ENCODE data around the gene RPS21.

The RPS21 gene

GRCh38 chr20:62354031-62354808 is 32.7 kb upstream of the RPS21 start:
- DNase-seq, result no peak

DNA sequence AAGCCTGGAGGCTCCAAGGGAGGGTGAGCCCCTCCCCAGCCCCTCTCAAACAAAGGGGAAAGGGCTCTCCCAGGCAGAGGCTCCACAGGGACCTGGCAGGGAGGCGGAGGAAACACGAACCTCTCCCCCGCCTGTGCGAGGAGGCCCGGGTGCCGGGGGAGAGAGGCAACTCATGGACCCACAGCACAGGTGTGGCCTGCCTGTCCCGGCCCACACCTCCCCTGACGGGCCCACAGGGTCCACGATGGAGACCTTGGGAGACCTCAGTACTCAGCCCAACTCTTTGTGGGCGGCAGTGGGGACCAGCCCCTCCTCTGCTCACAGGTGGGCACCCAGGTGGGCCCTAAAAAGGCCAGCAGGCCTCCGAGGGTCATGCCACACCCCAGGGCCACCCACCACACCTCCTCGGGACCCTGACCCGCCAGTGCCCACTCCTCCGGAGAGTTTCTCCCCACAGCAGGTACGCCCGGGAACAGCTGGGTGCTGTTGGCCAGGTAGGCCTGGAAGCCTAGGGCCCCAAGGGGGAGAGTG is 32.0 kb upstream of the RPS21 start:
- DNase-seq, result no peak

- no peak for DNase-seq
These were observed 31.4 kb upstream of the RPS21 start for GRCh38 chr20:62355516-62355877.

DNA sequence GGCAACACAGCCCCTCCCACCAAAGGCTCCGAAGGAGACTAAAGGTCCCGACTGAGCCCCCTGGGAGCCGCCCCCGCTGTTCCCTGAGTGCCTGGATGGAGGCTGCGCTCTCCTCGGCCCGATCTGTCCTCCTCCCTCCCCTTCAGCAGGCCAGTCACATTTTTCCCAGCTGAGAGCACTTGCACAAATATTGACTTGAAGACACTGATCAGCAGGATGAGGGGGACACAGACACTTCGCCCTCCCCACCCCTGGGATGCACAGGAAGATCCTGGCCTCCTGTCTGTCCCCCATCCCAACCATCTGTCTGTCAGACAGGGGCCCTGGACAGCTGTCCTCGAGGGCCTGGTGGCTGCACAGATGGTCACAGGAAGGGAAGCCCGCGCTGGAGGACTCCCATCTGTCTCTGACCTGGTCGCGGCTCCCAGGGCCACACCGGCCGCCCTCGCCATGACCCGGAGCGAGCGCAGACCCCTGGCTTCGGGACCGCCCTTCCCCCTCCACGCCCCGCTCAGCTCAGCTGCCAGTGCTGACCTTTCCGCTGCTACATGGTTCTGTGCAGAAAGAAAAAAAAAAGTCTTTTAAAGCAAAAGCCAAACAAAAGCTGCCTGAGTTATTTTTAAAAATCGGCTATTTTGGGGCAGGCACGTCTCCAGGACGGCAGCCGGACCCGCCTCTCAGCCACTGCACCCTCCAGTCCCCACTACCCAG is 30.9 kb upstream of the RPS21 start:
- DNase-seq, result no peak

- DNase-seq, result no peak
These were observed 30.2 kb upstream of the RPS21 start for GRCh38 chr20:62356589-62357186.

DNA sequence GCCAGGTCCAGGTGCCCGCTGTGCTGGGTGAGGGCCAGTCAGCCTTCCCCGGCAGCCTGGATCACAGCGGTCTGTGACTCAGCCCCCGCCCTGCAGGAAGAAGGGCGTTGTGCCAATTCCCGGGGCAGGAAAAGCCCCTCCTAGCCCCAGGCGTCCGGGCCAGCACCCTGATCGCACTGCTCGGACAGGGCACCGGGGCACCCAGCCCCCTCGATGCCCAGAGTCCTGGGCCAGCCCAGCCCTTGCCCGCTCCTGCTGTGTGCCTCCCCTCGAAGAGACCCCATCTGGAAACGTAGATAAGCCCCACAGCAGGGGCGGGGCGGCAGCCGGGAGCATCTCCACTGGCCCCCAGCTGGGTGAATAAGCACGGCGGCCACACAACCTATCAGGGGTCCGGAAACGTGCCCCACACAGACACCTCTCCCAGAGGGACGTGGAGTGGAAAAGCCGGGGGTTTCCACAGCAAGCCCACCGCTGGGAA is 29.7 kb upstream of the RPS21 start:
- peak in 1 of 3 donors; percentile 52 for DNase-seq

- no peak for DNase-seq
These were observed 29.2 kb upstream of the RPS21 start for GRCh38 chr20:62357681-62358080.

- no peak for DNase-seq
These were observed 28.5 kb upstream of the RPS21 start for GRCh38 chr20:62358171-62359042.

GRCh38 chr20:62359043-62359490 is 27.8 kb upstream of the RPS21 start:
- DNase-seq, result no peak

DNA sequence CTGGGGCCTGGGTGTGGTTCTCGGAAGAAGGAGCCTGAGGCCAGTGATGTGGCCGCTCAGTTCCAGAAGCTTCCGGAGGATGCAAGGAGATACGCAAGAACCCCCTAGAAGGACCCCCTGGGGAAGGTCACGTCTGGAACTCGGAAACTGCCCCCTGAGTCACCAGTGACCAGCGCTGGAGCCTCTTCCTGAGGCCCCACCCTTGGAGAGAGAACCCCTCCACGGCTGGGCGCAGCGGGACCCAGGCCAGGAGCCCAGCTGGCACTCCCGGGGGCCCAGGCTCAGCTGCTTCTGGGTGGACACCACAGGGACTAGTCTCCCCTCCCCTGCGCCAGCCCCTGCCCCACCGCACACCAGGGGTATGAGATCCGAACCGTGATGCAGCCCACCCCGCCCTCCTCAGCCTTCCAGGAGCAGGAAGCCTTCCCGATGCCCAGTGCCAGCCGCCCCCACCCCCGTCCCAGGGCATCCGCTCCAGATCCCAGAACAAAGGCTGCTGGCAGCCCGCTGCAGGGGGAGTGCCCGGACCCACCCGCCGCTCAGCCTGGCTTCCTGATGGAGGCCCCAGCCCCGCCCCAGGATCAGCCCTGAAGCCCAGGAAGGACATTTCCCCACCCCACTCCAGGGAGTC is 27.3 kb upstream of the RPS21 start:
- no peak for DNase-seq

- no peak for DNase-seq
These were observed 25.8 kb upstream of the RPS21 start for GRCh38 chr20:62360854-62361798.

GRCh38 chr20:62361799-62362589 is 24.9 kb upstream of the RPS21 start:
- DNase-seq, result no peak

GRCh38 chr20:62362590-62362940 is 24.3 kb upstream of the RPS21 start:
- DNase-seq, result no peak

- DNase-seq, result no peak
These were observed 23.6 kb upstream of the RPS21 start for GRCh38 chr20:62362991-62363919.

DNA sequence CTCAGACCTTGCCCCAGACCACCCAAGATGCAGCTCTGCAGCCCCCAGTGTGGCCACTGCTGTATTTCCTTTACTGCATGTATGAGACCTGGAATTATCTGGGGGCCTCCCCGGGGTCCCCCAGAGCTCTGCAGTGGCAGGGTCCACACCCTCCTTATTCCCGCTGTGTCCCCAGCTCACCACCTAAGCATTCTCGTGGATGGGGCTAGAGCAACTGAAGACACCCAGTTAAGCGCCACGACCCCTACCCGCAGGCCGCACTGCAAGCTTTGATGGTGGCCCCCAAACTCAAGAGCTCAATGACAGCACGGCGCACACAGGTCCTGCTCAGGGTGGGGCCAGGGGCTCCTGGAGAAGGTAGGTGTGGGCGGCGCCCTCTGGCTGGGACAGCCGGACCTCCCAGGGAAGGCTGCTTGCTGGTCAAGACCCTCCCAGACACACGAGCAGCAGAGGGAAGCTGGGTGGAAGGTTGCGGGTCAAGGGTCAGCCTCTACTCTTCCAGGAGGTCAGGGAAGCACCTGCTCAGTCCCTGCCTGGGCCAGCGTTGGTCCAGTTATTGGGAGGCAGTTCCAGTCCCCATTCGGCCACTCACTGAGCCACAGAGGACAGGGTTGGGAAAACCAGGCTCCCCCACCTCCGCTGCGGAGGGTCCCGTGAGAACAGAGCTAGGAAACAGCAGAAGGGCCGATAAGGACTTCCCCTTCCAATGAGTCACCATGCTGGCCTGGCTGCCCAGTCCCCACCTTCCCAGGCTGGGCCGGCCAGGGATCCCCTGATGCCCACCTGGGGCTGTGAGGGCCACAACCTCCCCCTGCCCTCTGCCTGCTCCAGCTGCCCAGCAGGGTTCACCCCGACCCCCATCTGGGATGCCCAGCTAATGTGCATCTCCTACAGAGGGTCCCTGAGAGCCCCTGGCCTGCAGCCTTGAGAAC is 22.7 kb upstream of the RPS21 start:
- peak in 2 of 3 donors; percentile 29 to 51 for DNase-seq

DNA sequence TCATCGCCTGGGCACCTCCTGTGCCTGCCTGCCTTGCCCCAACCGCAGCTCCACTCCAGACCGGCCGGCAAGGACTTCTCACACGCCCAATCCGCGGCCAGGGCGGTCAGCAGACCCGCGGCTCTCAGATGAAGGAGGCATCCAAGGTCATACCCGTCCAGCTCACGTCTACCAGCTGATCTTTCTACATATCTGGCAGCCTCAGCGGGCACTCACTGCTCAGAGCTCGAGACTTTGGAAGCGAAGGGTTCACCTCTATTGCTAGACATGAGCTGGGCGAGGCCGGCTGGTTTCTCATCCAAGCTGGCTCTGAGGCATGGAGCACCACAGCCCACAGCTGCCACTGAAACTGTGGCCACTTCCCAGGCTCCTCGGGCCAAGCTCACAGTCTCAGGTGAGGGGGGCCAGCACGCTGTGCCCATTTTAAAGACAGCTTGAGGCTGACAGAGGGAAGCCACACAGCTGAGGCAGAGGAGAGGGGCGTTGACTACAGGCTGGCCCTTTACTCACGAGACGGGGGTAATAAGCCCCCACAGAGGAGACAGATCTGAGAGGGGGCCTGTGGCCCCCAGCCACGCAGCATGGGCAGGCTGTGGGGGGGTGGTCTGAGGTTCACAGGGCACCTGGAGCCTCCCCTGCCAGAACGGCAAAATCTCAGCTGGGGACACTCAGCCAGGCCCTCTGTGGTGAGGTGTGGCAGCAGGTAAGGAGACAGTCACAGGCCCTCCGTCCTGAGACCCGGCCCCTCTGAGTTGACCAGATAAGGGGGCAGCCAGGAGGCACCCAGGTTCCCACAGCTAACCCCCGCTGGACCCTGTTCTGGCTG is 21.8 kb upstream of the RPS21 start:
- DNase-seq, result no peak
